ENCODE results near the gene TRIM8. TPM values are rescaled to one million over a fixed set of nuclear protein-coding genes. Genes with fewer than 3 reads are reported as not detected.

TRIM8 gene
- total and polyA plus RNA-seq, 2 of the 8 experiments (the other 6 are each of a cell fraction or from before 2014, with no cell fraction given) = 24.9 to 38.8 TPM

DNA sequence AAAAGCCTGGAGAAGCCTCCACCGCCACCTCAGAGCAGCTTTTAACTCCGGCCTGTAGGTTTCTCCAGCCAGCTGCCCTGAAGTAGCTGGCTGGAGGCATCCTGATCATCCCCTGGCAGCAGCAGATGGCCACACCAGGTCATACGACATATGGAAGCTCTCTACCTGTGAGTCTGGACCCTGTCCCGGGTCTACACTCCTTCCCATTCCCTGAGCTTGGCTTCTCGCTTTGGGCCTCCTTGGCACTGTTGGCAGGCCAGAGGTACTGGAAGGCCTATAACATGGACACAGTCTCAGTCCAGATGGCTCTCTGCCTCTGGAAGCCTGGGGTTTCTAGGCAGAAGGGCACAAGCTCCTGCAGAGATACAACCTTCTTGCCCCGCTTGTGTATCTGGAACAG lies 43.5 kb upstream of the TRIM8 start:
- no peak overlapping the region for H2BK15ac ChIP-seq (ENCODE audit: low read length)
- peaks cover 0 to 2% (median 0%) of the 10 kb centered on the region in 4 experiments; a peak in 3 of 7 replicates for H3K4me1 ChIP-seq (replicated peaks in 1 of 4; ENCODE audit: control insufficient read depth in 3 of 4, insufficient read depth in 4 of 4, low read length in 3 of 4)
- H3K36me3 ChIP-seq (ENCODE audit: control insufficient read depth in 2 of 4, insufficient read depth in 4 of 4, low read length in 3 of 4) = no peaks in the 10 kb centered on the region
- 80% methylated on average over 6 of the region's 6 CpGs; no CpG with 5 or more reads in 1 of the 2 experiments for WGBS, 2 experiments (ENCODE audit: extremely low coverage in 1 of 2, insufficient coverage in 1 of 2, insufficient read length in 1 of 2, insufficient replicate concordance in 2 of 2, low coverage in 1 of 2, low lambda C conversion rate in 2 of 2, missing lambda C conversion rate in 1 of 2)
- no peaks in the 10 kb centered on the region for H3K9me3 ChIP-seq (ENCODE audit: insufficient read depth in 2 of 2, low read depth in 1 of 2, low read length in 1 of 2)
- peaks cover 0 to 1% of the 10 kb centered on the region in 2 experiments for H4K20me1 ChIP-seq (replicated peaks in 1 of 2; ENCODE audit: control insufficient read depth in 1 of 2, insufficient read depth in 2 of 2, low read length in 2 of 2)
- no peak overlapping the region for H3K9ac ChIP-seq (replicated peaks in 1 of 4; ENCODE audit: extremely low read depth in 1 of 4, low read depth in 3 of 4, low read length in 3 of 4)
- H3K79me1 ChIP-seq (ENCODE audit: low read depth, low read length) = no peaks in the 10 kb centered on the region
- no peak overlapping the region for H3K23ac ChIP-seq (ENCODE audit: insufficient read length)
- H4K91ac ChIP-seq (replicated peaks; ENCODE audit: insufficient read length, low read length) = no peak overlapping the region
- no peak overlapping the region for H2BK120ac ChIP-seq (replicated peaks; ENCODE audit: low read depth, low read length)
- no peak overlapping the region for H2BK12ac ChIP-seq (ENCODE audit: low read depth, low read length)
- no peak overlapping the region for H3K14ac ChIP-seq (ENCODE audit: insufficient read length)
- H3K4me2 ChIP-seq (ENCODE audit: insufficient read depth in 1 of 2, low read depth in 2 of 2, low read length in 2 of 2) = no peak overlapping the region
- H3K79me2 ChIP-seq (ENCODE audit: control insufficient read depth in 1 of 2, insufficient read depth in 2 of 2, low read length in 2 of 2) = no peaks in the 10 kb centered on the region
- ChIA-PET CTCF (ENCODE audit: partially characterized antibody) (interaction anchor here (0.6 to 2.3 kb wide), 9 partner anchors 10 to 769 kb away, joined by 3 to 10 read pairs (median 3); no protein-coding TSS in a partner anchor), POLR2A (ENCODE audit: partially characterized antibody) (no interaction called here)
- no peak overlapping the region for H3K4me3 ChIP-seq (ENCODE audit: extremely low read depth in 1 of 4, insufficient read depth in 2 of 4, low read depth in 3 of 4, low read length in 4 of 4)
- no peak overlapping the region for H4K8ac ChIP-seq (ENCODE audit: extremely low read depth, insufficient read depth, low read length)
- no peak overlapping the region for H2BK5ac ChIP-seq (ENCODE audit: low read depth, low read length)
- H2BK20ac ChIP-seq (ENCODE audit: low read length) = no peak overlapping the region
- H3K4ac ChIP-seq (replicated peaks; ENCODE audit: insufficient read length, low read depth, low read length) = no peak overlapping the region
- H3K18ac ChIP-seq (ENCODE audit: extremely low read depth, low read length) = no peak overlapping the region
- no peak overlapping the region for H4K5ac ChIP-seq (ENCODE audit: insufficient read length, low read depth, low read length)
- FAIRE-seq = no peak
- no peak overlapping the region for H3K27ac ChIP-seq (ENCODE audit: low read depth, low read length)
- no peaks in the 10 kb centered on the region for H3K27me3 ChIP-seq (replicated peaks in 1 of 4; ENCODE audit: control insufficient read depth in 3 of 4, extremely low read depth in 1 of 4, insufficient read depth in 3 of 4, low read length in 3 of 4)
- no peak overlapping the region for H3K56ac ChIP-seq (replicated peaks; ENCODE audit: insufficient read length, low read depth, low read length)
- H3K23me2 ChIP-seq (ENCODE audit: low read depth, low read length) = no peaks in the 10 kb centered on the region
- H2AK5ac ChIP-seq (ENCODE audit: low read depth, low read length) = no peak overlapping the region
- DNase-seq (ENCODE audit: low read depth in 1 of 2, low spot score in 2 of 2) = no peak
- no peak overlapping the region for H2AFZ ChIP-seq (ENCODE audit: low read length)
- TF ChIP-seq, protein P1, sequence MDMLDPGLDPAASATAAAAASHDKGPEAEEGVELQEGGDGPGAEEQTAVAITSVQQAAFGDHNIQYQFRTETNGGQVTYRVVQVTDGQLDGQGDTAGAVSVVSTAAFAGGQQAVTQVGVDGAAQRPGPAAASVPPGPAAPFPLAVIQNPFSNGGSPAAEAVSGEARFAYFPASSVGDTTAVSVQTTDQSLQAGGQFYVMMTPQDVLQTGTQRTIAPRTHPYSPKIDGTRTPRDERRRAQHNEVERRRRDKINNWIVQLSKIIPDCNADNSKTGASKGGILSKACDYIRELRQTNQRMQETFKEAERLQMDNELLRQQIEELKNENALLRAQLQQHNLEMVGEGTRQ (IDR thresholded peaks at IDR 0.05; ENCODE audit: low read length) = no peak
- TF ChIP-seq TEAD4 (IDR thresholded peaks at IDR 0.05; ENCODE audit: low read depth, low read length) (no peak), BCL11A (IDR thresholded peaks at IDR 0.05; ENCODE audit: low read depth in 2 of 2, low read length in 2 of 2) (no peak), SP2 (IDR thresholded peaks at IDR 0.05; ENCODE audit: low read length) (no peak), RFX5 (IDR thresholded peaks at IDR 0.05; ENCODE audit: borderline replicate concordance, low read depth, low read length) (no peak), BRCA1 (IDR thresholded peaks at IDR 0.05; ENCODE audit: low read depth, low read length) (no peak), GABPA (IDR thresholded peaks at IDR 0.05; ENCODE audit: borderline replicate concordance, insufficient read depth, low read length) (no peak), EZH2 (IDR thresholded peaks at IDR 0.05; ENCODE audit: low read depth, low read length, severe bottlenecking) (no peak), TBP (IDR thresholded peaks at IDR 0.05; ENCODE audit: low read depth, low read length) (no peak), POLR2A (IDR thresholded peaks at IDR 0.05; ENCODE audit: control extremely low read depth in 1 of 2, low read depth in 2 of 2, low read length in 2 of 2) (no peak), EP300 (IDR thresholded peaks at IDR 0.05; ENCODE audit: borderline replicate concordance in 1 of 2, low read depth in 2 of 2, low read length in 2 of 2) (no peak), SP4 (IDR thresholded peaks at IDR 0.05; ENCODE audit: low read length) (no peak)
